DMS153 treated with DMSO at 0.1 percent for 48 hours (cell line): ENCODE measurements around the gene SPPL3.
"Not testable (repeated sequence)": the region's sequence is repeated elsewhere in the genome, so short reads cannot be mapped to it uniquely, and the experiment has no call there.

Source experiments
- DNase-seq: peaks from one replicate; lab custom pipeline; 2025; ENCODE audit not compliant: unreplicated experiment; lab: John Stamatoyannopoulos, UW

The SPPL3 gene

GRCh38 chr12:120820884-120821510 is 83.2 kb downstream of the SPPL3 start:
- DNase-seq = no peak

GRCh38 chr12:120818416-120818815 is 85.7 kb downstream of the SPPL3 start:
- DNase-seq = no peak

- no peak for DNase-seq
Observed at GRCh38 chr12:120817559-120818330, 86.4 kb downstream of the SPPL3 start.

- no peak for DNase-seq
Observed at GRCh38 chr12:120816363-120816762, 87.8 kb downstream of the SPPL3 start.

- no peak for DNase-seq
Observed at GRCh38 chr12:120814903-120815429, 89.2 kb downstream of the SPPL3 start.

GRCh38 chr12:120814203-120814902 is 89.8 kb downstream of the SPPL3 start:
- no peak for DNase-seq

- no peak for DNase-seq
Observed at GRCh38 chr12:120813588-120814153, 90.5 kb downstream of the SPPL3 start.

- no peak for DNase-seq
Observed at GRCh38 chr12:120810021-120810420, 94.1 kb downstream of the SPPL3 start.

GRCh38 chr12:120804428-120804827 is 99.7 kb downstream of the SPPL3 start:
- DNase-seq = no peak

GRCh38 chr12:120801146-120801545 is 103.0 kb downstream of the SPPL3 start:
- DNase-seq = no peak

- DNase-seq = no peak
Observed at GRCh38 chr12:120800665-120801064, 103.5 kb downstream of the SPPL3 start.

- DNase-seq = no peak
Observed at GRCh38 chr12:120799243-120800045, 104.7 kb downstream of the SPPL3 start.

GRCh38 chr12:120798696-120799095 is 105.5 kb downstream of the SPPL3 start:
- no peak for DNase-seq

- DNase-seq = no peak
Observed at GRCh38 chr12:120797677-120798642, 106.2 kb downstream of the SPPL3 start.

GRCh38 chr12:120795441-120796178 is 108.5 kb downstream of the SPPL3 start:
- DNase-seq = no peak

GRCh38 chr12:120793357-120793756 is 110.8 kb downstream of the SPPL3 start:
- DNase-seq = no peak

- DNase-seq = not testable (repeated sequence)
Observed at GRCh38 chr12:120792456-120792855, 111.7 kb downstream of the SPPL3 start.

GRCh38 chr12:120791669-120792176 is 112.4 kb downstream of the SPPL3 start:
- DNase-seq = no peak

- DNase-seq = no peak
Observed at GRCh38 chr12:120790114-120790513, 114.0 kb downstream of the SPPL3 start.
